RPMI7951 (cell line): ENCODE data around the gene SPHK1. TPM values are rescaled to one million over a fixed set of nuclear protein-coding genes. Genes with fewer than 3 reads are reported as not detected.

Source experiments
- DNase-seq: peaks from one replicate; pipeline ENCODE4 v3.0.0-alpha.2; 2012; ENCODE audit warnings: low read depth
- total RNA-seq: library from RNA; depleted of rRNA; stranded (reverse); fragments of >200 nt; shearing (Covaris generic); gene quantifications from 2 replicates; pipeline ENCODE4 v1.2.3, GENCODE V29; 2014

SPHK1 gene
- total RNA-seq, 1 experiment from 2014 or later: 34.6 TPM

DNA sequence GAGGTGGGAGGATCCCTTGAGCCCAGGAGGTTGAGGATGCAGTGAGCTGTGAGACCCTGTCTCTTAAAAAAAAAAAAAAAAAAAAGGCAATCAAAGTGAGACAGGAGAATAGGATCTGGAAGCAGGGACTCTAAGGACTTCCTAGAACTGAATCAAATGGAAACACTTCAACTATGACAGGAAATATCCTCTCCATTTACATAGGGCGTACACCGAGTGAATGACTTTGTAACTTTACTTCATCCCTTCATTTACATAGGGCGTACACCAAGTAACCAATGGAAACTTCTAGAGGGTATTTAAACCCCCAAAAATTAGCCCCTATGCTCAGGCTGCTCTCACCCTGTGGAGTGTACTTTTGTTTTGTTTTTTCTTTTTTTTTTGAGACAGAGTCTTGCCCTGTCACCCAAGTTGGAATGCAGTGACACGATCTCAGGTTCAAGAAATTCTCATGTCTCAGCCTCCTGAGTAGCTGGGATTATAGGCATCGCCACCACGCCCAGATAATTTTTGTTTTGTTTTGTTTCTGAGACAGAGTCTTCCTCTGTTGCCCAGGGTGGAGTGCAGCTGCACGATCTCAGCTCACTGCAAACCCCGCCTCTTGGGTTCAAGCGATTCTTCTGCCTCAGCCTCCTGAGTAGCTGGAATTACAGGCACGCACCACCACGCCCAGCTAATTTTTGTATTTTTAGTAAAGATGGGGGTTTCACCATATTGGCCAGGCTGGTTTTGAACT lies 21.1 kb upstream of the SPHK1 start:
- DNase-seq: no peak

DNA sequence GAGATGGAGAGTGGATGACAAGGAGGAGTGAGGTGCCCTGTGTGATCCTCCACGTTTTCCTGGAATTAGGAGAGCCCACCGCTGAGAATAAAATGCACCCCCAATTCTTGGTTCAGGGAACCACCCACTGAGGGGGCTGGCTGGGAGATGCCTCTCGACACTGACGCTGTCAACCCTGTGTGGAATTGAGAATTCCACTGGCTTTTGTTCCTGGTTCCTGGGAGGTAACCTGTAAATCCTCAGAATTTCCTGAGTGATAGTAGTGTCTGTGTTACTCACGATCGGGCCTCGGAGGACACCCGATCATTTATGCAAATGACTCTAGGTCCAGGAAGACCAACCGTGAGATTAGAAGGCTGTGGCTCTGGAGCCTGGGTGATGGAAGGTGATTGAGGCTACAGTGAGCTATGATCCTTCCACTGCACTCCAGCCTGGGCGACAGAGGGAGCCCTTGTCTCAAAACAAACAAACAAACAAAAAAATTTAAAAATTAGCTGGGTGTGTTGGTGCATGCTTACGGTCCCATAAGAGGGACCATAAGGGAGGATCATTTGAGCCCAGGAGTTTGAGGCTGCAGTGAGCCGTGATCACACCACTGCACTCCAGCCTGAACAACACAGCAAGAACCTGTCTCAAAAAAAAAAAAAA lies 19.0 kb upstream of the SPHK1 start:
- no peak for DNase-seq

DNA sequence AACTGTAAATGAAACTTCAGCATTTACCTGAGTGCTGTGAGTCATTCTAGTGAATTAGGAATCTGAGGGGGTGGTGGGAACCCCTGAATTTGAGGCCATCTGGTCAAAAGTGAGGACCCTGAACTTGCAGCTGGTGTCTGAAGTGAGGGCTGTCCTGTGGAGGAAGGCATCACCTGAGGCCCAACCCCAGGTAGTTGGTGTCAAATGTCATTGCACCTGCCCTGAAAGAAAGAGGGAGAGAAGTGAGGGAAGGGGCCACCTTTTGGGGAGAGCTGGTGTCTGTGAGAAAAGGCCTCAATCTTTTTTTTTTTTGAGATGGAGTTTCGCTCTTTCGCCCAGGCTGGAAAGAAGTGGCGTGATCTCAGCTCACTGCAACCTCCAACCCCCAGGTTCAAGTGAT lies 18.2 kb upstream of the SPHK1 start:
- no peak for DNase-seq

DNA sequence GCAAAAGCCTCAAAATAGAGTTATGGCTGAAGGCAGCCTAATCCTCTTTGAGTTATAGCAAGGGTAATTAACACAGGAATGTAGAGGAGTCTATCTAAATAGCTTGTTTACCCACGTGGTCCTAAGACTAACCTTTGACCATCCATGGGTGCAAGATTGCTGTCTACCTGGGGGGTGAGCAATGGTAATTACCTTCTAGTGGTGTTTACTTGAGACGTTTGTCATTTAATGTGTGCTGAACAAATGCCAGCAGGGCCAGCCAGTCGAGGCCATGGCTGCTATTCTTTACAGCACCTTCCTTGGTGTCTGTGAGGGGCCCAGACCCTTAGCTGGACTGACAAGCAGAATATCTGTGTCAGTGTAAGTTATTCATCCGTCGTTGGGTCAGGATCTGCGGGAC lies 16.8 kb upstream of the SPHK1 start:
- DNase-seq: no peak

DNA sequence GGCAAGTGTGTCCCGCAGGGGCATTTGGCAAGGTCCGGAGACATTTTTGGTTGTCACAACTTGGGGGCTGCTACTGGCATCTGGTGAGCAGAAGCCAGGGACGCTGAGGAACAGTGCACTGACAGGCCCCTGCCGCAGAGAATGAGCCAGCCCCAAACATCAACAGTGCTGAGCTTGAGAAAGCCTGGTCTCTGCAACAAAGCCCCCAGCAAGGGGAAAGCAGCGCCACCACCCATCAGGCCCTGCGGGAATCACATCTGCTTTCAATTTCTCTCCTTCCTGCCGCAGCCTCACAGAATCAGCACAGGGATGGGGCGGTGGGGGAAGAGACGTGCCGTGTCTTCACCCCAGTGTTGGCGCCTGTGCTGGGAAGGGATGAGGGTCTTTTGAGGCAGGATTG lies 15.9 kb upstream of the SPHK1 start:
- peak; percentile 77 for DNase-seq

DNA sequence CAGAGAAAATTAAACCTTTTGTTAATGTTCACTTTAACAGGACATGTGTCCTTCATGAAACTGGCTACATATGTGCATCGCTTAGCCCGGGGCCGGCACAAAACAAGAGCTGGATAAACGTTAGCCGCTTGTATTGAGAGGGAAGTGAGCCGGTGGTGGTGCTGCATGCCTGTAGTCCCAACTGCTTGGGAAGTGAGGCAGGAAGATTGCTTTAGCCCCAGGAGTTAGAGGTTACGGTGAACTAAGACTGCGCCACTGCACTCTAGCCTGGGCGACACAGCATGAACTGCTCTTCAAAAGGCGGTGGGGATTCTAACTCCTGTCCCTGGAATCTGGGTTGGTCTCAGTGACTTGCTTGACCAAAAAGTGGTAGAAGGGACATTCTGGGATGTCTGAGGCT lies 15.0 kb upstream of the SPHK1 start:
- no peak for DNase-seq

DNA sequence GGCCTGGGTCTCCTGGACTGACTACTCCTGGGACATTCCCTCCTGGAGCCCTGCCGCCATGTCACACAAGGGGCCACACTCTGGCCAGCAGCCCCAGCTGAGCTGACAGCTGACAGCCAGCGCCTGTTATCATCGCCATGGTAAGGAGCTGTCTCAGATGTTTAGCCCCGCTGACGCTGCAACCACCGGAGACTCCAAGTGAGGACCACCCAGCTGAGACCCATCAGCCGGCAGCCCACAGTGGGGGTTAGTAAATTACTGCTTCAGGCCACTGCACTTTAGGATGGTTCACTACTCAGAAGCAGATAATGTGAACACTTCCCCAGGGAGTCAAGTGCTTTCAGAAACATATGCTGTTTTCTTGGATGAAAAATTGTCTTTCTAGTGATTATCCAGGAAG lies 14.6 kb upstream of the SPHK1 start:
- DNase-seq: no peak

DNA sequence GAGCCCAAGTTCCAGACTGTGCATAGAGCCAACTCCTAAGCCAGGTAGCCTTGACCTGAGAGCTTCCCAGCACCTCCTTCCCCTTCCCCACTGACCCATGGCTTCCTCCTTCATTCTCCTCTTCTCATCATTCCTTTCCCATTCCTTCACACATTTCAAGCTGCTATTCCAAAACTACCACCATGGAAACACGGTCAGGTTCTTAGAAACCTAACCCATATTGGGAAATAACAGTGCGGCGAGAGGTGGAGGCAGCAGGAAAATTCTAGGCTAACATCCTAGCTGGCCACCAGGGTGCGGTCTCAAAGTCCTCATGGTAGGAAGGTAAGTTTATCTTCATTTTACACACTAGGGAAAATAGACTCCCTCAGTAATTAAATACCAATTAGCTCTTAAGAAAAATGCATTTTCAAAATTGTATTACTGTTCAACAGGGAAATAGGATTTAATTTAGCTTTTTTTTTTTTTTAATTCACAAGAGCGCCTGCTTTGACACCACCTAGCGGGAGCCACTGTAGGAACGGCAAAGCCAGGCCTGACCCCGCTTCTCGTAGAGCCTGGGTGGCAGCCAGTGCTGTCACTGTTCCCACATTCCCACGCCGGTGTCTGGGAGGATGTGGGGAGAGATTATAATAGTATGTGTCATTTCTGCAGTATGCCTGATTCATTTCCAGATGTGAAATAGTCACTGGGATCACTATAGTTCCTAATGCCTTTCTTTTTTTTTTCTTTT lies 14.0 kb upstream of the SPHK1 start:
- DNase-seq: peak; percentile 96

DNA sequence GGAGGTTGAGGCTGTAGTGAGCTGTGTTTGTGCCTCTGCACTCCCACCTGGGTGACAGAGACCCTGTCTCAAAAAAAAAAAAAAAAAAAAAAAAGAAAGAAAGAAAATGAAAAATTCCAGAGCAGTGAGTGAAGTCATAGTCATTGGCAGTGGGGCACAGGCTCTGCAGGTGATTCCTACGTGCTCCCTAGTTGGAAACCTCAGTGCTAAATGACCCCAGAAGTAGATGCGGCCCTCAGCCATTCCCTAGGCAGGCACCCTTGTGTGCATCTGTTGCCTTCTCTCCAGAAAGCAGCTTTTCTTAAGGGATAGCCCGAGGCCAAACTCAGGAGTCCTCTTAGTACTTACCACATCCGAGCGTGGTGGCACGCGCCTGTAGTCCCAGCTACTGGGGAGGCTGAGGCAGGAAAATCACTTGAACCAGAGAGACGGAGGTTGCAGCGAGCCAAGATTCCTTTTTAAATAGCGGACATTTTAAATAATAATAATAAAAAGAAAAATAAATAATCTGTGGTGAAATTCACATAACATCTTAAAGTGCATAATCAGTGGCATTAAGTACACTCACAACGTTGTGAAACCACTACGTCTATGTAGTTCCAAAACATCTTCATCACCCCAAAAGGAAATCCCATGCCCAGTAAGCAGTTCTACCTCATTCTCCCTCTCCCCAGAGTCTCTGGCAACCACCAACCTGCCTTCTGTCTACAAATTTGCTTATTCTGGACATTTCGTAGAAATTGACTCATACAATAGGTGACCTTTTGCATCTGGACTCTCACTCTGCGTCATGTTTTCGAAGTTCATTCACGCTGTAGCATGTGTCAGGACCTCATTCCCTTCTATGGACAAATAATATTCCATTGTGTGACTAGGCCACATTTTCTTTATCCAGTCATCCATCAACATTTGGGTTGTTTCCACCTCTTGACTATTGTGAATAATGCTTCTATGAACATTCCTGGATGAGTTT lies 12.5 kb upstream of the SPHK1 start:
- DNase-seq: peak; percentile 93

DNA sequence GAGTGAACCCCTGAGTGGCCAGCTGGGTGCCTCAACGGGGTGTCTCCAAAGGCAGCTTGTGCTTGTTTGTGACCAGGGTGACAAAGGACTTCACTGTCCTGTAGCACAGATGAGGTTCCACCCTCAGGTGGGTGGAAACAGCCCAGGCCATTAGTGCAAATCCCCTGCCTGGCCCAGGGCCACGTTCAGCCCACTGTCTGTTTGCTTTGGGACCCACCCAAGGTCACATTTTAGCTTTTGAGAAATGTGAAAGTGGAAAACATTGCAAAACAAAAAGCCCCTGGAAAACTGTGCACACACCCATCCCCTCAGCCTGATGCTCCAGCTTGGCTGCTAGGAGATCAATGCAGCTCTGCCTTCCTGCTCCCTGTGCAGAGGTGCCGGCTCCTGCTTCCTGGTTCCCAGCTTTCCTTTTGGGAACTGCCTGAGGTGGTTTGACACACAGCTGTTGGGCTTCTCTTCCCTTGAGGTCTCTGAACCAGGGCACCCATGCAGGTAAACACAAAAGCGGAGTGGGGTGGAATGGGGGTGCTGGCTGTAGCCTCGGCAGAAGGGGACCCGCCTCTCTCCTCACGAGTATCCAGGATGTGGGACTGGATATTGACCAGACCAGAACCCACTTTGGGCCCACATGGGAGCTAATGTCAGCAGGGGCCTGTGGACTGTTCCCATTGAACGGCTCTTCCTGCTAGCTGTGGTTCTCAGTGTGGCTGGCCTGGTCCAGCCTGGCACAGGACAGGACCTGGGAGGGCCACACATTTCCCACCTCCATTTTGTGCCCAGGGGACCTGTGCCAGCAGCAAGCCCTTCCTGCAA lies 7.9 kb upstream of the SPHK1 start:
- no peak for DNase-seq

DNA sequence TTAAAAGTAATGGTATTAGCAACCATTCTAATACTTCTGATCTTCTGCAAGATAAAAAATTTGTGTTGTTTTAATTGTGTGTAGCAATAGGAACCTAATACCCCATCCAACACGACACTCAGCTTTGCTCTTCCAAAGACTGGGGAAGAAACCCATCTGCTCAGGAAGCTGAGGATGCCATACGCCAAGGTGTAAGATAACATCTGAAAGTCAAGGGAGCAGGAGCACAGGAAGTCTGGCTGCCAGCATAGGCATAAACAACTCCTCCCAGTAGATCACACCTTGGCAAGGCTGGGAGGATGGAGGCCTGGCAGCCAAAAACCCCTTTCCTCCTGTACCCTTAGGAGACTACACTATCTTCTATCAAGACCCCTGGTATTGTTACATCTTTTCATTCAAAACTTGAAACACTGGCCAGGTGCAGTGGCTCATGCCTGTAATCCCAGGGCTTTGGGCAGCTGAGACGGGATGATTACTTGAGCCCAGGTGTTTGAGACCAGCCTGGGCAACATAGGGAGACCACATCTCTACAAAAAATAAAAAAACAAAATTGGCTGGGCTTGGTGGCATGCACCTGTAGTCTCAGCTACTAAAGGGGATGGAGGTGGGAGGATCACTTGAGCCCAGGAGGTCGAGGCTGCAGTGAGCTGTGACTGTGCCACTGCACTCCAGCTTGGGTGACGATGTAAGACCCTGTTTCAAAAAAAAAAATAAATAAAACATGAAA lies 5.7 kb upstream of the SPHK1 start:
- no peak for DNase-seq

DNA sequence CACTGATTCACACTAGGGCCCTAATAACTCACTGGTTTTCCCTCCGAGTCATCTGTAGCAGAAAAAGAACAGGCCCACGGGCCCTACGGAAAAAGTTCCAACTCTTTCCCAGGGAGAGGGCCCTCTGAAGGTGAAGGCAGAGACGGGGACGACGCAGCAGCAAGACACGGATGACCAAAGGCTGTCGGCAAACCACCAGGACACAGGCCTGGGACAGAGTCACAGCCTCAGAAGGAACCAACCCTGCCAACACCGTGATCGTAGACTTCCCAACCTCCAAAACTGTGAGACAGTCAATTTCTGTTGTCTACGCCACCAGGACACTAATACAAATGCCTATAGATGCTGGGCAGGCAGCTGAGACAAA lies 5.2 kb upstream of the SPHK1 start:
- DNase-seq: no peak

DNA sequence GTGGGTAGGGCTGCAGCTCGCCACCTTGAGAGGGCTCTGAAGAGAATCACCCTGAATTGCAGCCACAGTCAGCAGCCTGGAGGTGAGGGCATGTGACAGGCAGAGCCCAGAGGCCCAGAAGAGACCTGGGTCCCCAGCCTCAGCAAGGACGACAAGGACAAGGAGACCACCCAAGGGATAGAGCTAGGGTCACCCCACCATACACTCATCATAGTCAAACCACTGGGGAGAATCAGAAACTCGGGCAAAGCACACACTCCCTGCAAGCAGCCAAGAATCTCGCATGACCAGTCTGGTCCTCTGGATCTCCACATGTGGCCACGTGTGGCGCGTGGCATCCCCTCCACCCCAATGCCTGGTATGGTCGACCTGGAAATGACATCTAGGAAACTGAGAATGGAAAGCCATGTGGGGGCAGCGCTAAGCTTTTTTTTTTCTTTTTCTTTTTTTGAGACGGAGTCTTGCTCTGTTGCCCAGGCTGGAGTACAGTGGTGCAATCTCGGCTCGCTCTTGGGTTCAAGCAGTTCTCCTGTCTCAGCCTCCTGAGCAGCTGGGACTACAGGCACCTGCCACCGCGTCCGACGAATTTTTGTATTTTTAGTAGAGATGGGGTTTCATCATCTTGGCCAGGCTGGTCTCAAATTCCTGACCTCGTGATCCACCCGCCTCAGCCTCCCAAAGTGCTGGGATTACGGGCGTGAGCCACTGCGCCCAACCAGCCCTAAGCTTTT lies 4.6 kb upstream of the SPHK1 start:
- DNase-seq: no peak

DNA sequence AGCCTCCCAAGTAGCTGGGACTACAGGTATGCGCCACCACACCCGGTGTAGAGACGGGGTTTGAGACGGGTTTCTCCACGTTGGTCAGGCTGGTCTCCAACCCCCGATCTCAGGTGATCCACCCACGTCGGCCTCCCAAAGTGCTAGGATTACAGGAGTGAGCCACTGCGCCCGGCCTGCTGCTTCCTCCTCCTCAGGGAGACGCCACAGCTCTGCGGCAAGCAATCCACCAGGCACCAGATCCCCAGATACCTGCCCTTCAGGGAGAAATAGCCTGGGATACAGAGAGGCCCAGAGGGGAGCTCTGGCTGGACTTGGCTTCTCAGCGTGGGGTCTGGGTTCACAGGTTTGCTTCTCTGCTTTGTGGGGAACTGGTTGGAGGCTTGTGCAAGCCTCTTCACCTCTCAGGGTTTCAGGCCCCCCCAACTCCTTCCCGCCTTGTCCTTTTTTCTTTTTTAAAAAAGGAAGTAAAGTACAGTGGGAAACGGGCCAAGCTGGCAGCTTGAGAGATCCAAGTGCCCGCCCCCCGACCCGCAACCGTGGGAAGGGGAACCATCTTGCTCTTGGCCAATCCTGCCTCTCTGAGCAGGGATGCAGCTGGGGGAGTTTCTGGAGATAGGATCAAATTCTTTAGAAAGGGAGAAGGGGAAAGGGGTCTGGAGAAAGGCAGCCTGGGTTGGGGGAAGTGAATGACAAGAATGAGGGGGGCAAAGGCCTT lies 2.6 kb upstream of the SPHK1 start:
- DNase-seq: no peak

DNA sequence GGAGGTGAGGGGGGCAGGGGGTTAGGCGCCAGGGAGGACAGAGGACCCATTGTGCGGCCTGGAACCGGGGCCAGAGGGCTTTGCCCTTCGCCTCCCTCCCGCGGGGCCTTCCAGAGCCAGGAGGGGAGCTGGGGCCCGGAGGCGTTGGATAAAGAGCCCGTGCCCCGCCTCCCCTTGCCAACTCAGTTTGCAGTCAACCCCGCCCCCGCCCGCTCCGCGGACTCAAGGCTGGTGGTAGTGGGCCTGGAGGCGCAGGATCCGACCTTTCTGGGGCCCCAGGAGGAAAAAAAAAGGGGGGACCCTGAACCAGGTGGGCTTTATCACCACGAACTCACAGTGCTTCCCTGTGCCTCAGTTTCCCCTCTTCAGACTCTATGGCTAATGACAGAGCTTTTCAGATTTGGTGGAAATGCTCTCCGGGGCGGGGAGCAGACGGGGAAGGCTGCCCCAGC lies 2.0 kb upstream of the SPHK1 start:
- DNase-seq: peak; percentile 55

DNA sequence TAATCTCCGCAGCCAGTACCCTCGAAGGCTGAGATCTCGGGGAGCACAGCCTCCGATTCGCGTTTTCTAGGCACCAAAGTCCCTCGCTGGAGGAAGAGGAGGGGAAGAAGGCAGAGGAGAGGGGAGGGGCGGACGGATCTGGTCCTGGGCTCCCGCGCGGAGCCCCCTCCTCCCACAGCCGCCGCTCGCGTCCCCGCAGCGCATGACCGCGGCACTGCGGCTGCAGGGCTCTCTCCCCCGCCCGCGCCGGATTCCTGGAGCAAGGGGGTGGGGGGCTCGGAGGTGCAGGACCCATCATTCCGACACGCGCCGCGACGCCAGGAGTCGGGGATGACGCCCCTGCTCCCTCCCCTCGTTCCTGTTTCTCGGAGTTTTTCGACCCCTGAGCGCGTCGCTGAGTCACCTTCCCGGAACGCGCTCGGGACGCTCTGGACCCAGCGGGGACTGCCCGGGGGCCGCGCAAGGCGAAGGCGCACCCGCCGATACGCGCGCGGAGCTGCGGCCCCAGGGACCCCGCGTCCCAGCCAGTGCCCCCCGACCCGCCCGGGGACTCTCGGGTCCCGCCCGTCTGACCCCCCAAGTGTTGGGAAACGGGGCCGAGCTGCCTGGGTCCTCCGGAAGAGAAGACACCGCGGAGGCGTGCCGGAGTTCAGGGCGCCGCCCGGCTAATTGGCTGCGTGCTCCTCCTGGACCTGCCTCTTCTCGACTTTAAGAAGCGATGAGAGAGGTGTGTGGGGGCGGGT lies 1.4 kb upstream of the SPHK1 start:
- peak; percentile 63 for DNase-seq

DNA sequence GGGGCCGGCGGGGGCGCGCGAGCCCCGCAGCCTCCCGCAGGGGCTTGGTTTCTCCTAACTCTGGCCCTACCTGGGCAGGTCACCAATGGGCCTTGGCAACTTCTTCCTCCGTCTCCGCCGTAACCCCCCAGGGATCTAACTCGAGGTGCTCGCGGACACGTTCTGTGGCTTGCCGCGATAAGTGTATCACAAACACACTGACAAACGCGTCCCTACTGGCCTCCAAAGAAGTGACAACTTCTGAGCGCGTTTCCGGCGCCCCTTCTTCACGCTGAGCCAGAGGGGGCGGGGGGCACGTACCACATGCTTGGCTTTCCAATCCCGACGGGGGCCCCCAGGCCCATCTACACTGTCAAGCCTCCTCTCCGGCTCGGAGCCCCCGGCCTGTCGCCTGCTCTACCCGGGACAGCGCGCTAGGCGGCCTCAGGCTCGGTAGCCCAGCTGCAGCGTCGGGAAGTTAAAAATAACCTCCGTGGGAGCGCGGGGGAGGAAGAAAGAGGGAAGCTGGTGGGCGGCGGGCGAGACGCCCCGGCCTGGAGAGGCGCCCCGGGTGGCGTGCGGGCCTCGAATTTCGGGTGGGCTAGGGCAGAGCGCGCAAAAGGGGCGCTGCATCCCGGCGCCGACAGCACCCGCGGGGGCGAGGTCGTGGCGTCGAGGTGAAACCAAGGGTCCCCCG lies 725 bp upstream of the SPHK1 start:
- DNase-seq: peak; percentile 60
